Large intestine (tissue), 12 donors: ENCODE measurements around the gene WFDC12. TPM values are rescaled to one million over a fixed set of nuclear protein-coding genes. Genes with fewer than 3 reads are reported as not detected.
"Not testable (repeated sequence)": the region's sequence is repeated elsewhere in the genome, so short reads cannot be mapped to it uniquely, and the experiment has no call there.

Experiments used
- DNase-seq, 2 donors: peaks; one replicate each; pipeline versions ENCODE4 v3.0.0 to v3.0.0-alpha.2; 2013
- H3K27ac ChIP-seq: one replicate; pipeline ENCODE4 v1.5.1; 2013; ENCODE audit warnings: low read length
- H3K27me3 ChIP-seq: 2 replicates; pipeline ENCODE4 v1.6.1; 2013; ENCODE audit warnings: low read length; ENCODE audit not compliant: control insufficient read depth, insufficient read depth
- H3K36me3 ChIP-seq: 2 replicates; pipeline ENCODE4 v1.6.1; 2013; ENCODE audit warnings: low read length; ENCODE audit not compliant: control insufficient read depth, insufficient read depth
- H3K4me1 ChIP-seq: one replicate; pipeline ENCODE4 v1.6.1; 2013; ENCODE audit warnings: low read length; ENCODE audit not compliant: control insufficient read depth, insufficient read depth
- H3K4me3 ChIP-seq: one replicate; pipeline ENCODE4 v1.5.1; 2013; ENCODE audit warnings: low read length
- H3K9me3 ChIP-seq: one replicate; pipeline ENCODE4 v1.6.1; 2013; ENCODE audit warnings: mild to moderate bottlenecking, low read depth, low read length, moderate library complexity; ENCODE audit not compliant: control insufficient read depth
- WGBS: methylation state at CpG from one replicate; pipeline ENCODE4 v1.1.5; 2013; ENCODE audit warnings: low lambda C conversion rate; ENCODE audit not compliant: insufficient coverage; 5-methylcytosine and 5-hydroxymethylcytosine counted together
- long read RNA-seq, 11 donors: transcript quantifications; one replicate each; lab custom pipeline, GENCODE V29; 2026
- polyA plus RNA-seq: library from polyadenylated mRNA; unstranded; fragments of 120-200 nt; gene quantifications from one replicate; pipeline ENCODE4 v1.2.1, GENCODE V29; 2013

WFDC12 gene
- polyA plus RNA-seq: not detected
- long read RNA-seq, donor 1: 0 reads
- long read RNA-seq, donor 2: 0 reads
- long read RNA-seq, donor 3: 0 reads
- long read RNA-seq, donor 4: 0 reads
- long read RNA-seq, donor 5: 0 reads
- long read RNA-seq, donor 6: 0 reads
- long read RNA-seq, donor 7: 0 reads
- long read RNA-seq, donor 8: 0 reads
- long read RNA-seq, donor 9: 0 reads
- long read RNA-seq, donor 10: 0 reads
- long read RNA-seq, donor 11: 0 reads

- DNase-seq: no peak
- no CpG with 5 or more reads among the region's 6 CpGs for WGBS
- H3K4me1 ChIP-seq: no peaks in the 10 kb centered on the region
These were observed at the start of gene WFDC12 for GRCh38 chr20:45124365-45124764. Gene WFDC12, minus strand, starts transcription at chr20:45124465. Its CDS starts 18 bp downstream, at chr20:45124447.

GRCh38 chr20:45173522-45173921, 49.3 kb upstream of the WFDC12 start:
- no peak for DNase-seq
- Histone ChIP-seq H3K36me3 (no peaks in the 10 kb centered on the region), H3K27ac (peak overlapping the region; percentile 93), H3K9me3 (no peaks in the 10 kb centered on the region), H3K27me3 (no peaks in the 10 kb centered on the region), H3K4me3 (no peak overlapping the region), H3K4me1 (peaks cover 22% of the 10 kb centered on the region)
- no CpG with 5 or more reads among the region's 1 CpG for WGBS

More at GRCh38 chr20:45124365-45124764, at the start of gene WFDC12:
- peaks cover 12% of the 10 kb centered on the region for H3K27me3 ChIP-seq
- no peaks in the 10 kb centered on the region for H3K36me3 ChIP-seq
- H3K27ac ChIP-seq: no peak within 1 kb of the TSS
- H3K4me3 ChIP-seq: no peak within 1 kb of the TSS
- H3K9me3 ChIP-seq: no peaks in the 10 kb centered on the region

GRCh38 chr20:45164906-45165305, 40.6 kb upstream of the WFDC12 start:
- Histone ChIP-seq H3K27me3 (no peaks in the 10 kb centered on the region), H3K9me3 (peaks cover 4% of the 10 kb centered on the region), H3K4me1 (no peaks in the 10 kb centered on the region), H3K4me3 (no peak overlapping the region), H3K27ac (no peak overlapping the region), H3K36me3 (no peaks in the 10 kb centered on the region)
- WGBS: no CpG with 5 or more reads among the region's 1 CpG
- DNase-seq: no peak

GRCh38 chr20:45163083-45163803, 39.0 kb upstream of the WFDC12 start:
- H3K27me3 ChIP-seq: no peaks in the 10 kb centered on the region
- no peak overlapping the region for H3K4me3 ChIP-seq
- no CpG with 5 or more reads among the region's 1 CpG for WGBS
- H3K4me1 ChIP-seq: no peaks in the 10 kb centered on the region
- no peak overlapping the region for H3K27ac ChIP-seq
- no peaks in the 10 kb centered on the region for H3K36me3 ChIP-seq
- H3K9me3 ChIP-seq: peaks cover 10% of the 10 kb centered on the region
- no peak for DNase-seq

GRCh38 chr20:45157962-45158361, 33.7 kb upstream of the WFDC12 start:
- H3K4me1 ChIP-seq: no peaks in the 10 kb centered on the region
- H3K36me3 ChIP-seq: no peaks in the 10 kb centered on the region
- no peak overlapping the region for H3K4me3 ChIP-seq
- no peak overlapping the region for H3K27ac ChIP-seq
- DNase-seq: peak; percentile 21 to 60
- H3K27me3 ChIP-seq: peaks cover 2% of the 10 kb centered on the region
- H3K9me3 ChIP-seq: peaks cover 6% of the 10 kb centered on the region
- WGBS: no CpG with 5 or more reads among the region's 1 CpG

- peaks cover 2% of the 10 kb centered on the region for H3K27me3 ChIP-seq
- WGBS: 80% methylated on average over 1 of the region's 2 CpGs
- no peak for DNase-seq
- H3K4me1 ChIP-seq: no peaks in the 10 kb centered on the region
- no peak overlapping the region for H3K27ac ChIP-seq
- no peaks in the 10 kb centered on the region for H3K36me3 ChIP-seq
- H3K9me3 ChIP-seq: peaks cover 6% of the 10 kb centered on the region
- no peak overlapping the region for H3K4me3 ChIP-seq
These were observed 32.4 kb upstream of the WFDC12 start for GRCh38 chr20:45156713-45157112.

- DNase-seq, H3K36me3 ChIP-seq, H3K9me3 ChIP-seq, H3K27ac ChIP-seq, H3K4me3 ChIP-seq, H3K4me1 ChIP-seq, H3K27me3 ChIP-seq: not testable (repeated sequence)
- no CpG with 5 or more reads among the region's 1 CpG for WGBS
These were observed 30.5 kb upstream of the WFDC12 start for GRCh38 chr20:45154794-45155193.

- peaks cover 4% of the 10 kb centered on the region for H3K27me3 ChIP-seq
- no peak overlapping the region for H3K27ac ChIP-seq
- H3K4me1 ChIP-seq: no peaks in the 10 kb centered on the region
- no peak for DNase-seq
- no CpG with 5 or more reads among the region's 3 CpGs for WGBS
- H3K9me3 ChIP-seq: peaks cover 3% of the 10 kb centered on the region
- no peaks in the 10 kb centered on the region for H3K36me3 ChIP-seq
- H3K4me3 ChIP-seq: no peak overlapping the region
These were observed 29.9 kb upstream of the WFDC12 start for GRCh38 chr20:45154183-45154582.

GRCh38 chr20:45153752-45154151, 29.5 kb upstream of the WFDC12 start:
- Histone ChIP-seq H3K27me3 (peaks cover 4% of the 10 kb centered on the region), H3K4me3 (no peak overlapping the region), H3K36me3 (no peaks in the 10 kb centered on the region), H3K27ac (no peak overlapping the region), H3K4me1 (no peaks in the 10 kb centered on the region), H3K9me3 (no peaks in the 10 kb centered on the region)
- no peak for DNase-seq
- WGBS: no CpG with 5 or more reads among the region's 1 CpG

- Histone ChIP-seq H3K27me3 (peaks cover 4% of the 10 kb centered on the region), H3K36me3 (no peaks in the 10 kb centered on the region), H3K9me3 (no peaks in the 10 kb centered on the region), H3K27ac (no peak overlapping the region), H3K4me3 (no peak overlapping the region), H3K4me1 (no peaks in the 10 kb centered on the region)
- WGBS: no CpG with 5 or more reads among the region's 3 CpGs
- no peak for DNase-seq
These were observed 28.9 kb upstream of the WFDC12 start for GRCh38 chr20:45153147-45153546.

GRCh38 chr20:45152405-45152804, 28.1 kb upstream of the WFDC12 start:
- no peak for DNase-seq
- H3K4me3 ChIP-seq: no peak overlapping the region
- no peak overlapping the region for H3K27ac ChIP-seq
- H3K36me3 ChIP-seq: no peaks in the 10 kb centered on the region
- no peaks in the 10 kb centered on the region for H3K4me1 ChIP-seq
- peaks cover 6% of the 10 kb centered on the region for H3K27me3 ChIP-seq
- H3K9me3 ChIP-seq: no peaks in the 10 kb centered on the region
- WGBS: no CpG with 5 or more reads among the region's 2 CpGs
